Tibial nerve (tissue), 4 donors: ENCODE data around the gene NPC1L1. TPM values are rescaled to one million over a fixed set of nuclear protein-coding genes. Genes with fewer than 3 reads are reported as not detected.

Source experiments
- DNase-seq, 2 donors: peaks; one replicate each; pipeline ENCODE4 v3.0.0-alpha.2; 2019; ENCODE audit warnings: low spot score in 2 of 2
- H3K27ac ChIP-seq, 4 donors: fragments of 200-600 bp; sonication (generic) in 3 of 4; one replicate each; pipeline ENCODE4 v1.5.1; 2017 to 2019; ENCODE audit warnings: mild to moderate bottlenecking in 1 of 4
- H3K27me3 ChIP-seq, 2 donors: fragments of 200-600 bp; sonication (generic) in 1 of 2; one replicate each; pipeline versions ENCODE4 v1.5.1 to v1.6.0; 2017 to 2019
- H3K36me3 ChIP-seq, 3 donors: fragments of 200-600 bp; sonication (generic); one replicate each; pipeline ENCODE4 v1.5.1; 2018 to 2019
- H3K4me1 ChIP-seq, 4 donors: fragments of 200-600 bp; sonication (generic) in 3 of 4; one replicate each; pipeline ENCODE4 v1.5.1; 2017 to 2019
- H3K4me3 ChIP-seq, 4 donors: fragments of 200-600 bp; sonication (generic) in 3 of 4; one replicate each; pipeline ENCODE4 v1.5.1; 2017 to 2019; ENCODE audit warnings: mild to moderate bottlenecking in 1 of 4, moderate library complexity in 1 of 4
- H3K9me3 ChIP-seq, 4 donors: fragments of 200-600 bp; sonication (generic) in 3 of 4; one replicate each; pipeline ENCODE4 v1.5.1; 2017 to 2019
- EP300 ChIP-seq, 2 donors: sonication (generic); formaldehyde crosslinking; IDR thresholded peaks; one replicate each; pipeline ENCODE4 v1.6.1; 2017; ENCODE audit warnings: antibody characterized with exemption in 2 of 2, mild to moderate bottlenecking in 1 of 2
- POLR2A ChIP-seq, 2 donors: fragments of 450-650 bp; IDR thresholded peaks; one replicate each; pipeline ENCODE4 v1.6.1; 2017; ENCODE audit warnings: antibody characterized with exemption in 2 of 2, mild to moderate bottlenecking in 2 of 2, moderate library complexity in 2 of 2
- WGBS, 2 donors: methylation state at CpG; one replicate each; pipeline ENCODE4 v1.1.5; 2018; 5-methylcytosine and 5-hydroxymethylcytosine counted together
- total RNA-seq, 4 donors: library from RNA; depleted of rRNA; stranded (reverse); fragments of >200 nt; gene quantifications; one replicate each; pipeline ENCODE4 v1.1.0, GENCODE V29; 2016
- TF ChIP-seq, protein P1 (sequence below), 5 experiments: fragments of 200-600 bp in 3 of 5; fragments of 450-650 bp in 2 of 5; sonication (generic) in 3 of 5; IDR thresholded peaks; one replicate each; pipeline ENCODE4 v1.5.1; 2016 to 2019; ENCODE audit warnings: antibody characterized with exemption in 5 of 5, mild to moderate bottlenecking in 3 of 5, moderate library complexity in 2 of 5

NPC1L1 gene, protein sequence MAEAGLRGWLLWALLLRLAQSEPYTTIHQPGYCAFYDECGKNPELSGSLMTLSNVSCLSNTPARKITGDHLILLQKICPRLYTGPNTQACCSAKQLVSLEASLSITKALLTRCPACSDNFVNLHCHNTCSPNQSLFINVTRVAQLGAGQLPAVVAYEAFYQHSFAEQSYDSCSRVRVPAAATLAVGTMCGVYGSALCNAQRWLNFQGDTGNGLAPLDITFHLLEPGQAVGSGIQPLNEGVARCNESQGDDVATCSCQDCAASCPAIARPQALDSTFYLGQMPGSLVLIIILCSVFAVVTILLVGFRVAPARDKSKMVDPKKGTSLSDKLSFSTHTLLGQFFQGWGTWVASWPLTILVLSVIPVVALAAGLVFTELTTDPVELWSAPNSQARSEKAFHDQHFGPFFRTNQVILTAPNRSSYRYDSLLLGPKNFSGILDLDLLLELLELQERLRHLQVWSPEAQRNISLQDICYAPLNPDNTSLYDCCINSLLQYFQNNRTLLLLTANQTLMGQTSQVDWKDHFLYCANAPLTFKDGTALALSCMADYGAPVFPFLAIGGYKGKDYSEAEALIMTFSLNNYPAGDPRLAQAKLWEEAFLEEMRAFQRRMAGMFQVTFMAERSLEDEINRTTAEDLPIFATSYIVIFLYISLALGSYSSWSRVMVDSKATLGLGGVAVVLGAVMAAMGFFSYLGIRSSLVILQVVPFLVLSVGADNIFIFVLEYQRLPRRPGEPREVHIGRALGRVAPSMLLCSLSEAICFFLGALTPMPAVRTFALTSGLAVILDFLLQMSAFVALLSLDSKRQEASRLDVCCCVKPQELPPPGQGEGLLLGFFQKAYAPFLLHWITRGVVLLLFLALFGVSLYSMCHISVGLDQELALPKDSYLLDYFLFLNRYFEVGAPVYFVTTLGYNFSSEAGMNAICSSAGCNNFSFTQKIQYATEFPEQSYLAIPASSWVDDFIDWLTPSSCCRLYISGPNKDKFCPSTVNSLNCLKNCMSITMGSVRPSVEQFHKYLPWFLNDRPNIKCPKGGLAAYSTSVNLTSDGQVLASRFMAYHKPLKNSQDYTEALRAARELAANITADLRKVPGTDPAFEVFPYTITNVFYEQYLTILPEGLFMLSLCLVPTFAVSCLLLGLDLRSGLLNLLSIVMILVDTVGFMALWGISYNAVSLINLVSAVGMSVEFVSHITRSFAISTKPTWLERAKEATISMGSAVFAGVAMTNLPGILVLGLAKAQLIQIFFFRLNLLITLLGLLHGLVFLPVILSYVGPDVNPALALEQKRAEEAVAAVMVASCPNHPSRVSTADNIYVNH (N-terminal part only)
- under 1 TPM in 3 of 4 donors, not detected in 1; 0.30 to 0.44 (median 0.39) TPM for total RNA-seq

DNA sequence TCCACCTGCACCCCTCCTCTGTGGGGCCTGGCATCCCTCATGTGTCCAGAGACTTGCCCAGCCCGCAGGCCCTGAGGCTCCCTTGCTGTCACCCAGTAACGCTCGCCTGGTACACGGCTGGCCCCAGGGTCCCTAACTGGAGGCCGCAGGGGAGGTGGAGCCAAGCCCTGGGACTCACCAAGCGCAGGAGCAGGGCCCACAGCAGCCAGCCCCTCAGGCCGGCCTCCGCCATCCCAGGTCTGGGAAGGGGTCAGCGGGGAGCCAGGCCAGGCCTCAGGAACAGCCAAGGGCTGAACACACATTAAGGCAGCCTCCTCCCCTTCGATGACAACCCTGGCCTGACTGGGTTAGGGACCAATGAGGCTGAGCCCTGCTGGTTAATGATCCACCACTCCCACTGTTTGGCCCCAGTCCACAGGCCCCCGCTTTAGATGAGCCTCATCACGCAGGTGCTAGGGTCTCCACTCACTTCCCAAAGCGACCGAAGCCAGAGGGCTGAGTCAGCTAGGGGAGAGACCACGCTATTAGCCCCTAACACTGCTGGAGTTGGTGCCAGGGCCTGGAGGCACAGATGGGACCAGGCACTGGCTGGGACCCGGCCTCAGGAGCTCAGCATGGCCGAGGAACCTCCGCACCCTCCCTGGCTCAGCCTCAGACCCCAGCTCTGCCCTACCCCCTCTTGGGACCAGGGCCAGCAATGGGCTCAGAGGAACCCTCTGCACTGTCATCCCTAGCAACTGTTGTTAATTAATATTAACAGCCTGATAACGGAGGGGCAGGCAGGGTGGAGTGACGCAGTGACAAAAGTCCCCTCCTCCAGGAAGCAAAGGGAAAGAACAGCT, at the start of gene NPC1L1:
NPC1L1 (minus strand) TSS at position 303 of the 842 bp plus-strand sequence; CDS start at position 232, 71 bp downstream.
- WGBS, 2 donors, result 63 to 65% methylated on average over 10 to 13 of the region's 20 CpGs
- H3K36me3 ChIP-seq, result no peaks in the 10 kb centered on the region
- no peaks in the 10 kb centered on the region for H3K27me3 ChIP-seq
- H3K27ac ChIP-seq, result no peak within 1 kb of the TSS
- DNase-seq, result no peak
- TF ChIP-seq EP300 (IDR thresholded peaks at IDR 0.05) (no peak), POLR2A (IDR thresholded peaks at IDR 0.05) (no peak)
- TF ChIP-seq, protein P1, sequence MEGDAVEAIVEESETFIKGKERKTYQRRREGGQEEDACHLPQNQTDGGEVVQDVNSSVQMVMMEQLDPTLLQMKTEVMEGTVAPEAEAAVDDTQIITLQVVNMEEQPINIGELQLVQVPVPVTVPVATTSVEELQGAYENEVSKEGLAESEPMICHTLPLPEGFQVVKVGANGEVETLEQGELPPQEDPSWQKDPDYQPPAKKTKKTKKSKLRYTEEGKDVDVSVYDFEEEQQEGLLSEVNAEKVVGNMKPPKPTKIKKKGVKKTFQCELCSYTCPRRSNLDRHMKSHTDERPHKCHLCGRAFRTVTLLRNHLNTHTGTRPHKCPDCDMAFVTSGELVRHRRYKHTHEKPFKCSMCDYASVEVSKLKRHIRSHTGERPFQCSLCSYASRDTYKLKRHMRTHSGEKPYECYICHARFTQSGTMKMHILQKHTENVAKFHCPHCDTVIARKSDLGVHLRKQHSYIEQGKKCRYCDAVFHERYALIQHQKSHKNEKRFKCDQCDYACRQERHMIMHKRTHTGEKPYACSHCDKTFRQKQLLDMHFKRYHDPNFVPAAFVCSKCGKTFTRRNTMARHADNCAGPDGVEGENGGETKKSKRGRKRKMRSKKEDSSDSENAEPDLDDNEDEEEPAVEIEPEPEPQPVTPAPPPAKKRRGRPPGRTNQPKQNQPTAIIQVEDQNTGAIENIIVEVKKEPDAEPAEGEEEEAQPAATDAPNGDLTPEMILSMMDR (IDR thresholded peaks at IDR 0.05), result no peak
- no peaks in the 10 kb centered on the region for H3K4me1 ChIP-seq
- no peaks in the 10 kb centered on the region for H3K9me3 ChIP-seq
- H3K4me3 ChIP-seq, result no peak within 1 kb of the TSS

DNA sequence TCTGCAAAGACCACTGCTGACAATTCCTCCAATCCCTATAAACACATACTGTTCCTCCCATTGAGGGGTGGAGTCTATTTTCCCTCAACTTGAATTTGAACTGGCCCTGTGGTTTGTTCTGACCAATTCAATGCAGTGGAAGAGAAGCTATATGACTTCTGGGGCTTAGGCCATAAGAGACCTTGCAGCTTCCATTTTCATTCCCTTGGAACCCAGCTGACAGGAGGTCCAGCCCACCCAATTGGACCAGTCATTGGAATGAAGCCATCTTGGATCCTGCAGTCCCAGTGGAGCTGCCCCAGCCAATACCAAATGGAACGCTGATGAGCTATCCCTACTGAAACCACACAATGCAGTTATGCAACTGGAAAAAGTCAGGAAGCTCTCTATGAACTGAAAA, 49.8 kb upstream of the NPC1L1 start:
- Histone ChIP-seq H3K27ac (no peak overlapping the region), H3K27me3 (no peaks in the 10 kb centered on the region), H3K4me1 (peaks cover 0 to 6% (median 0%) of the 10 kb centered on the region in 4 donors), H3K9me3 (no peaks in the 10 kb centered on the region), H3K36me3 (no peaks in the 10 kb centered on the region), H3K4me3 (no peak overlapping the region)
- TF ChIP-seq POLR2A (IDR thresholded peaks at IDR 0.05) (no peak), EP300 (IDR thresholded peaks at IDR 0.05) (no peak)
- TF ChIP-seq, protein P1 (IDR thresholded peaks at IDR 0.05), result no peak
- 80% methylated on average over 1 of the region's 1 CpG for WGBS, 2 donors
- DNase-seq, result no peak

DNA sequence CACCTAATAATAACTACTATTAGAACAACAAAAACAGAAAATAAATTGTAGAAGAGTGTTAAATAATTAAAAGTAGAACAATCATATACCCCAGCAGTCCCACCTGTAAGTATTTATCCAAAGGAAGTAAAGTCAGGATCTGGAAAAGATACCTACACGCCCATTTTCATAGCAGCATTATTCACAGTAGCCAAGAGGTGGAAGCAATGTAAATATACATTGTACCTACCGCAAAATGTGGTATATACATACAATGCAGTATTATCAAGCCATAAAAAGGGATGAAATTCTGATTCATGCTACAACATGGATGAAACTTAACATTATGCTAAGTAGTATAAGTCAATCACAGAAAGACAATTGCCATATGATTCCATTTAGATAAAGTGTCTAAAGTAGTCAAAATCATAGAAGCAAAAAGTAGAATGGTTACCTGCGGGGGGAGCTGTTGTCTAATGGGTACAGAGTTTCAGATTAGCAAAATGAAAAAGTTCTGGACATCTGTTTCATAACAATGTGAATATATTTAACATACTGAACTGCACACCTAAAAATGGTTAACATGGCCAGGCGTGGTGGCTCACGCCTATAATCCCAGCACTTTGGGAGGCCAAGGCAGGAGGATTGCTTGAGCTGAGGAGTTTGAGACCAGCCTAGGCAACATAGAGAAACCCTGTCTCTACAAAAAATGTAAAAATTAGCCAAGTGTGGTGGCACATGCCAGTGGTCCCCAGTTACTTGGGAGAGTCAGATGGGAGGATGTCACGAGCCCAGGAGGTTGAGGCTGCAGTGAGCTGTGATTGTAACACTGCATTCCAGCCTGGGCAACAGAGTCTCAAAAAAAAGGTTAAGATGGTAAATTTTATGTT, 46.9 kb upstream of the NPC1L1 start:
- DNase-seq, result peak in 1 of 2 donors; percentile 82
- no peaks in the 10 kb centered on the region for H3K36me3 ChIP-seq

More for the DNA sequence above, 46.9 kb upstream of the NPC1L1 start:
- TF ChIP-seq, protein P1 (IDR thresholded peaks at IDR 0.05), result peak; percentile 39 to 59 (median 49)
- TF ChIP-seq EP300 (IDR thresholded peaks at IDR 0.05) (no peak), POLR2A (IDR thresholded peaks at IDR 0.05) (no peak)
- no peaks in the 10 kb centered on the region for H3K27me3 ChIP-seq
- peaks cover 0 to 7% (median 0%) of the 10 kb centered on the region in 4 donors for H3K4me1 ChIP-seq
- WGBS, 2 donors, result 25 to 26% methylated on average over 6 of the region's 6 CpGs
- no peak overlapping the region for H3K4me3 ChIP-seq
- no peak overlapping the region for H3K27ac ChIP-seq
- no peaks in the 10 kb centered on the region for H3K9me3 ChIP-seq
